IMR-90 (cell line): ENCODE results near the gene KANSL3. TPM values are rescaled to one million over a fixed set of nuclear protein-coding genes. Genes with fewer than 3 reads are reported as not detected.
A peak's percentile ranks its signal among the peaks of the same experiment; 100 is the strongest.

Experiments used
- ATAC-seq: fragments of 200-7000 bp; cut with Tn5 transposase; 2 replicates; pipeline ENCODE4 v1.9.1; 2020; ENCODE audit warnings: low read depth, mild to moderate bottlenecking, moderate library complexity
- Bru-seq: library from RNA; stranded (reverse); fragments of 400-500 nt; gene quantifications from one replicate; lab custom pipeline; 2021; lab: Mats Ljungman, UMichigan
- BruChase-seq, 2 experiments: library from RNA; stranded (reverse); fragments of 400-500 nt; gene quantifications; one replicate each; lab custom pipeline; 2021; lab: Mats Ljungman, UMichigan
- BruUV-seq: library from RNA; stranded (reverse); fragments of 400-500 nt; replicated peaks from 2 replicates; lab custom pipeline; 2021; lab: Mats Ljungman, UMichigan
- CTCF ChIA-PET: fragments of 300-600 bp; formaldehyde crosslinking; extraction: SDS; loops from one replicate; lab custom pipeline; 2021; ENCODE audit warnings: antibody characterized with exemption; lab: Yijun Ruan, JAX
- POLR2A ChIA-PET: fragments of 300-600 bp; sonication (Branson Sonifier 250); formaldehyde crosslinking; loops from one replicate; lab custom pipeline; 2022; ENCODE audit warnings: antibody characterized with exemption; ENCODE audit not compliant: unreplicated experiment; lab: Charles Lee
- DNase-seq: peaks from one replicate; pipeline ENCODE4 v3.0.0; 2013
- H2AFZ ChIP-seq: replicated peaks from 2 replicates; pipeline ENCODE3; 2013; ENCODE audit warnings: low read length, mild to moderate bottlenecking; ENCODE audit not compliant: poor library complexity
- H2AK5ac ChIP-seq: 2 replicates; pipeline ENCODE4 v1.6.1; 2013; ENCODE audit warnings: low read depth, low read length, inconsistent platforms
- H2AK9ac ChIP-seq: replicated peaks from 2 replicates; pipeline ENCODE3; 2013; ENCODE audit warnings: mild to moderate bottlenecking, low read depth, low read length, moderate library complexity; ENCODE audit not compliant: poor library complexity
- H2BK120ac ChIP-seq: 2 replicates; pipeline ENCODE4 v1.6.1; 2013; ENCODE audit warnings: low read depth, low read length, inconsistent platforms
- H2BK15ac ChIP-seq: 3 replicates; pipeline ENCODE4 v1.6.1; 2013; ENCODE audit warnings: low read depth, low read length, inconsistent platforms
- H2BK20ac ChIP-seq: 2 replicates; pipeline ENCODE4 v1.6.1; 2013; ENCODE audit warnings: low read depth, mild to moderate bottlenecking, inconsistent platforms, low read length, moderate library complexity
- H2BK5ac ChIP-seq: 2 replicates; pipeline ENCODE4 v1.6.1; 2013; ENCODE audit warnings: mild to moderate bottlenecking, low read depth, low read length, inconsistent platforms; ENCODE audit not compliant: poor library complexity, severe bottlenecking
- H3K14ac ChIP-seq: replicated peaks from 2 replicates; pipeline ENCODE4 v1.6.1; 2013; ENCODE audit warnings: low read depth, low read length, inconsistent platforms
- H3K18ac ChIP-seq: 2 replicates; pipeline ENCODE4 v1.6.1; 2013; ENCODE audit warnings: low read depth, low read length, control low read depth
- H3K23ac ChIP-seq: 2 replicates; pipeline ENCODE4 v1.6.1; 2013; ENCODE audit warnings: low read depth, low read length, inconsistent platforms
- H3K27ac ChIP-seq: 2 replicates; pipeline ENCODE4 v1.5.1; 2013; ENCODE audit warnings: mild to moderate bottlenecking, control low read depth, low read length; ENCODE audit not compliant: insufficient read depth
- H3K27me3 ChIP-seq: 2 replicates; pipeline ENCODE4 v1.6.1; 2013; ENCODE audit warnings: low read length; ENCODE audit not compliant: control insufficient read depth, insufficient read depth
- H3K36me3 ChIP-seq: 2 replicates; pipeline ENCODE4 v1.6.1; 2013; ENCODE audit warnings: low read length, mixed read lengths; ENCODE audit not compliant: control insufficient read depth, insufficient read depth
- H3K4ac ChIP-seq: 2 replicates; pipeline ENCODE4 v1.6.1; 2013; ENCODE audit warnings: low read depth, low read length, inconsistent platforms
- H3K4me1 ChIP-seq: 2 replicates; pipeline ENCODE4 v1.6.1; 2013; ENCODE audit warnings: low read length, mixed read lengths; ENCODE audit not compliant: control insufficient read depth, insufficient read depth
- H3K4me2 ChIP-seq: 2 replicates; pipeline ENCODE4 v1.6.1; 2013; ENCODE audit warnings: low read depth, mild to moderate bottlenecking, control low read depth, low read length, moderate library complexity
- H3K4me3 ChIP-seq: 2 replicates; pipeline ENCODE4 v1.5.1; 2013; ENCODE audit warnings: low read depth, mild to moderate bottlenecking, control low read depth, low read length, moderate library complexity; ENCODE audit not compliant: insufficient read depth
- H3K56ac ChIP-seq: 2 replicates; pipeline ENCODE4 v1.6.1; 2013; ENCODE audit warnings: low read length, inconsistent platforms; ENCODE audit not compliant: insufficient read depth; ENCODE audit errors: extremely low read depth
- H3K79me1 ChIP-seq, 2 experiments: 2 replicates each; pipeline ENCODE4 v1.6.1; 2013; ENCODE audit warnings: low read length in 2 of 2, inconsistent platforms in 1 of 2, low read depth in 1 of 2
- H3K9ac ChIP-seq: 2 replicates; pipeline ENCODE4 v1.6.1; 2013; ENCODE audit warnings: low read depth, low read length, control low read depth
- H3K9me1 ChIP-seq: 2 replicates; pipeline ENCODE4 v1.6.1; 2013; ENCODE audit warnings: low read length, inconsistent platforms; ENCODE audit not compliant: insufficient read depth
- H3K9me3 ChIP-seq: 2 replicates; pipeline ENCODE4 v1.6.1; 2013; ENCODE audit warnings: low read length; ENCODE audit not compliant: control insufficient read depth, insufficient read depth
- H4K20me1 ChIP-seq: 2 replicates; pipeline ENCODE4 v1.6.1; 2013; ENCODE audit warnings: low read length, inconsistent platforms; ENCODE audit not compliant: insufficient read depth
- H4K5ac ChIP-seq: 2 replicates; pipeline ENCODE4 v1.6.1; 2013; ENCODE audit warnings: mild to moderate bottlenecking, low read depth, low read length, control low read depth
- H4K8ac ChIP-seq, 2 experiments: 2 replicates each; pipeline ENCODE4 v1.6.1; 2013; ENCODE audit warnings: low read depth in 2 of 2, low read length in 2 of 2, control low read depth in 1 of 2, inconsistent platforms in 1 of 2
- H4K91ac ChIP-seq: 2 replicates; pipeline ENCODE4 v1.6.1; 2013; ENCODE audit warnings: low read depth, low read length, inconsistent platforms; ENCODE audit not compliant: insufficient read depth
- BHLHE40 ChIP-seq: fragments of 150-350 bp; IDR thresholded peaks from 2 replicates; pipeline ENCODE4 v1.6.1; 2016; ENCODE audit warnings: mild to moderate bottlenecking, low read depth, low read length
- CTCF ChIP-seq: conservative IDR thresholded peaks from 2 replicates; pipeline ENCODE4 v1.5.1; 2012; ENCODE audit warnings: mild to moderate bottlenecking, low read depth, low read length, improper control_type of control experiment
- MAFK ChIP-seq: IDR thresholded peaks from 2 replicates; pipeline ENCODE4 v1.6.1; 2012; ENCODE audit warnings: low read depth, low read length, improper control_type of control experiment
- MXI1 ChIP-seq: IDR thresholded peaks from 2 replicates; pipeline ENCODE4 v1.6.1; 2012; ENCODE audit warnings: low read depth, mild to moderate bottlenecking, low read length, moderate library complexity, borderline replicate concordance
- POLR2A ChIP-seq: IDR thresholded peaks from 2 replicates; pipeline ENCODE4 v1.6.1; 2012; ENCODE audit warnings: mild to moderate bottlenecking, low read depth, low read length
- RAD21 ChIP-seq: IDR thresholded peaks from 2 replicates; pipeline ENCODE4 v1.6.1; 2012; ENCODE audit warnings: low read length, improper control_type of control experiment
- SMC3 ChIP-seq: fragments of 150-350 bp; IDR thresholded peaks from 2 replicates; pipeline ENCODE4 v1.6.1; 2016; ENCODE audit warnings: low read depth, mild to moderate bottlenecking, antibody characterized with exemption, low read length, moderate library complexity
- WGBS, 2 experiments: methylation state at CpG; one replicate each; pipeline versions ENCODE4 v1.1.5 to v1.1.7; 2013; ENCODE audit warnings: missing lambda C conversion rate in 2 of 2; ENCODE audit not compliant: insufficient read length in 1 of 2; ENCODE audit errors: extremely low coverage in 2 of 2; 5-methylcytosine and 5-hydroxymethylcytosine counted together
- dilution Hi-C: fragments of 300-500 bp; cut with HindIII; formaldehyde crosslinking; loops from one replicate; pipeline ENCODE4 v1.14.3; 2018; ENCODE audit warnings: low sequenced_read_pairs; ENCODE audit not compliant: unreplicated experiment
- in situ Hi-C: fragments of 300-500 bp; cut with MboI; formaldehyde crosslinking; loops from 3 replicates; pipeline ENCODE4 v1.14.3; 2019; ENCODE audit warnings: low sequenced_read_pairs, inconsistent platforms, mixed read lengths
- intact Hi-C: fragments of 100-400 bp; cut with micrococcal nuclease; formaldehyde crosslinking; loops from 2 replicates; pipeline ENCODE4 v1.10.0; 2022
- long read RNA-seq: library from polyadenylated mRNA; unstranded; transcript quantifications from one replicate; pipeline ENCODE4 v2.0.0, GENCODE V29; 2021; ENCODE audit not compliant: unreplicated experiment
- polyA plus RNA-seq, 3 experiments: library from polyadenylated mRNA; depleted of rRNA; stranded (reverse); fragments of >200 nt; gene quantifications; 2 replicates each; pipeline ENCODE4 v1.2.3, GENCODE V29; 2012; ENCODE audit warnings: low replicate concordance in 1 of 3
- total RNA-seq: library from RNA; depleted of rRNA; stranded (reverse); fragments of >200 nt; gene quantifications from 2 replicates; pipeline ENCODE4 v1.2.3, GENCODE V29; 2012; rRNA removed
- TF ChIP-seq, protein P1 (sequence below): fragments of 150-350 bp; IDR thresholded peaks from 2 replicates; pipeline ENCODE4 v1.6.1; 2017; ENCODE audit warnings: mild to moderate bottlenecking, antibody characterized with exemption, low read length, low read depth
- TF ChIP-seq, protein P2 (sequence below): fragments of 150-350 bp; IDR thresholded peaks from 2 replicates; pipeline ENCODE4 v1.6.1; 2016; ENCODE audit warnings: low read depth, mild to moderate bottlenecking, low read length, moderate library complexity, borderline replicate concordance

Gene KANSL3
- total RNA-seq, result 25.0 and 26.3 TPM in 2 replicates
- polyA plus RNA-seq (2012; rRNA removed), result 19.5 and 22.2 TPM in 2 replicates
- polyA plus RNA-seq (2012; cell fraction: cytosol; rRNA removed), result 8.4 and 8.6 TPM in 2 replicates
- 41.0 and 52.4 TPM in 2 replicates for polyA plus RNA-seq (2012; cell fraction: nucleus; rRNA removed; ENCODE audit: low replicate concordance)
- Bru-seq, nascent RNA, result percentile 85 among the genes with signal in this experiment
- BruChase-seq, experiment 1, labeled RNA remaining after a 6-hour chase, result percentile 92 among the genes with signal in this experiment
- BruChase-seq, experiment 2, labeled RNA remaining after a 2-hour chase, result percentile 94 among the genes with signal in this experiment
- long read RNA-seq, full-length matches to known transcripts, result 1 of 18 reads
- long read RNA-seq, partial matches to known transcripts, result 8 of 18 reads
- long read RNA-seq, other reads (novel, unspliced or antisense), result 9 of 18 reads

GRCh38 chr2:96638144-96639121 lies at the start of gene KANSL3:
KANSL3 (minus strand) TSS chr2:96638312; CDS start chr2:96637135, 1,177 bp downstream.
- H3K4ac ChIP-seq, result peak within 1 kb of the TSS; percentile 86
- peak; percentile 93 for DNase-seq
- H2AK5ac ChIP-seq, result peak within 1 kb of the TSS; percentile 57
- H4K5ac ChIP-seq, result peak within 1 kb of the TSS; percentile 97
- H3K9ac ChIP-seq, result peak within 1 kb of the TSS; percentile 65
- peak within 1 kb of the TSS; percentile 86 for H2BK5ac ChIP-seq
- ChIA-PET POLR2A (interaction anchor here (0.9 kb wide), 1 partner anchor 17 kb away, joined by 3 read pairs; no protein-coding TSS in a partner anchor), CTCF (no interaction called here)
- H3K27me3 ChIP-seq, result no peaks in the 10 kb centered on the region
- peak within 1 kb of the TSS; percentile 88 for H2AK9ac ChIP-seq
- peak within 1 kb of the TSS; percentile 93 for H3K14ac ChIP-seq
- peak within 1 kb of the TSS; percentile 79 to 99 for H4K8ac ChIP-seq
- H3K36me3 ChIP-seq, result peaks cover 3% of the 10 kb centered on the region
- H2BK20ac ChIP-seq, result peak within 1 kb of the TSS; percentile 89
- no peaks in the 10 kb centered on the region for H3K9me3 ChIP-seq
- intact Hi-C loops, result loop anchor here (2.0 to 5.0 kb wide), 2 partner anchors 18 to 104 kb away; partner anchors contain the start of gene LMAN2L
- H2BK120ac ChIP-seq, result peak within 1 kb of the TSS; percentile 92
- peaks cover 13% of the 10 kb centered on the region for H3K4me1 ChIP-seq
- in situ Hi-C loops, result no loop called here
- no peaks in the 10 kb centered on the region for H4K20me1 ChIP-seq
- peak within 1 kb of the TSS; percentile 70; the same call in 1 of the 2 replicates for H3K56ac ChIP-seq
- peak within 1 kb of the TSS; percentile 80 for H3K18ac ChIP-seq
- peak within 1 kb of the TSS; percentile 87 for H3K4me3 ChIP-seq
- peak within 1 kb of the TSS; percentile 84 for H3K27ac ChIP-seq
- dilution Hi-C loops, result no loop called here
- H3K23ac ChIP-seq, result peak within 1 kb of the TSS; percentile 95
- peak; percentile 93 for ATAC-seq
- WGBS, 2 experiments, result 5% methylated on average over 50 of the region's 67 CpGs; no CpG with 5 or more reads in 1 of the 2 experiments
- BruUV-seq, result no TSS peak
- peak within 1 kb of the TSS; percentile 87; the same call in 1 of the 3 replicates for H2BK15ac ChIP-seq
- peak within 1 kb of the TSS; percentile 99 for H2AFZ ChIP-seq
- H3K79me1 ChIP-seq, result peaks cover 16 to 40% of the 10 kb centered on the region in 2 experiments
- H3K4me2 ChIP-seq, result peak within 1 kb of the TSS; percentile 98
- H3K9me1 ChIP-seq, result peaks cover 8% of the 10 kb centered on the region; the same call in 1 of the 2 replicates
- H4K91ac ChIP-seq, result peak within 1 kb of the TSS; percentile 87
- TF ChIP-seq MAFK, result no peak
- TF ChIP-seq, protein P1, sequence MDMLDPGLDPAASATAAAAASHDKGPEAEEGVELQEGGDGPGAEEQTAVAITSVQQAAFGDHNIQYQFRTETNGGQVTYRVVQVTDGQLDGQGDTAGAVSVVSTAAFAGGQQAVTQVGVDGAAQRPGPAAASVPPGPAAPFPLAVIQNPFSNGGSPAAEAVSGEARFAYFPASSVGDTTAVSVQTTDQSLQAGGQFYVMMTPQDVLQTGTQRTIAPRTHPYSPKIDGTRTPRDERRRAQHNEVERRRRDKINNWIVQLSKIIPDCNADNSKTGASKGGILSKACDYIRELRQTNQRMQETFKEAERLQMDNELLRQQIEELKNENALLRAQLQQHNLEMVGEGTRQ, result no peak; the same call in 1 of the 2 replicates
- peak; percentile 23; the same call in 1 of the 2 replicates for TF ChIP-seq MXI1
- TF ChIP-seq RAD21, result peak; percentile 29
- TF ChIP-seq, protein P2, sequence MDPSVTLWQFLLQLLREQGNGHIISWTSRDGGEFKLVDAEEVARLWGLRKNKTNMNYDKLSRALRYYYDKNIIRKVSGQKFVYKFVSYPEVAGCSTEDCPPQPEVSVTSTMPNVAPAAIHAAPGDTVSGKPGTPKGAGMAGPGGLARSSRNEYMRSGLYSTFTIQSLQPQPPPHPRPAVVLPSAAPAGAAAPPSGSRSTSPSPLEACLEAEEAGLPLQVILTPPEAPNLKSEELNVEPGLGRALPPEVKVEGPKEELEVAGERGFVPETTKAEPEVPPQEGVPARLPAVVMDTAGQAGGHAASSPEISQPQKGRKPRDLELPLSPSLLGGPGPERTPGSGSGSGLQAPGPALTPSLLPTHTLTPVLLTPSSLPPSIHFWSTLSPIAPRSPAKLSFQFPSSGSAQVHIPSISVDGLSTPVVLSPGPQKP, result 0 out of 2 replicates have a peak, but pooled peaks have one; percentile 40
- peak; percentile 60; the same call in 1 of the 2 replicates for TF ChIP-seq BHLHE40
- TF ChIP-seq SMC3, result peak; percentile 41
- TF ChIP-seq POLR2A, result peak; percentile 95
- TF ChIP-seq CTCF, result no peak
